ENCODE results near the gene C17orf67. TPM values are rescaled to one million over a fixed set of nuclear protein-coding genes. Genes with fewer than 3 reads are reported as not detected.
"Not testable (repeated sequence)": the region's sequence is repeated elsewhere in the genome, so short reads cannot be mapped to it uniquely, and the experiment has no call there.

Gene C17orf67
- total RNA-seq, 1 donor from 2014 or later = 1.9 TPM

- DNase-seq (ENCODE audit: low spot score) = no peak
- no peak for ATAC-seq
Observed at GRCh38 chr17:56779322-56779721, 54.4 kb downstream of the C17orf67 start.

DNA sequence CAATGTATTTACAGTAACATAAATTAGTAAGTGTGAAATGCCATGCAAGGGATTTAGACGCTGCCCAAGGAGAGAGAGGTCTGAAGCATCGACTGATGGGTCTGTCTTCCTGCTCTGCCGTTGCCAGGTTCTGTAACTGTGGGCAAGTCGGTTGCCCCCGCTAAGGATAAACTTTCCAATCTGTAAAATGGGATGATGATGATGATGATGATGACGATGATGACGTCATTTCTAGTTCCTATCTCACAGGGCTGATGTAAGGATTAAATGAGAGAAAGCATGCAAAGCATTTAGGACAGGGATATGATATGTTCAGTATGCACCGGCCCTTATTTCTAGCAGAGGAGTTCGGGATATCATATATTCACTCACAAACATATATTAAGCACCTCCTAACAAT is 54.8 kb downstream of the C17orf67 start:
- ATAC-seq (no peak), DNase-seq (ENCODE audit: low spot score) (no peak)

DNA sequence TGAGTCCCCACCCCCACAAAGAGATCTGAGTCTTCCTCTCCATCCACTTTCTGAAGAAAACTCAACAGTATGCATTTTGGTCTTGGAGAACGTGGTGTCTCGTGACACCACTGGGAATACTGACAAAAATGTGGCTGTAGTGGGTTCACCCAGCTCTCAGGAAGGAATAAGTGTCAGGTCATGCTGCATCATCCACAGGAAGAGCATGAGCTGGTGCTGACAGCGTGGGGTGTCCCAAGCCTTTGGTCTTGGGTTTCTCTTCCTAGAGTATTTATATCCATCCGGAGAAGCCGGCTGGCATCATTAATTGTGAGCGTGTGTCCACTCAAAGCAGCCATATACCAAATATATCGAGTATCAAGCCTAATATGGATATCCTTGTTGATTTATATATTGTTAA is 55.9 kb downstream of the C17orf67 start:
- ATAC-seq = no peak
- no peak for DNase-seq (ENCODE audit: low spot score)

DNA sequence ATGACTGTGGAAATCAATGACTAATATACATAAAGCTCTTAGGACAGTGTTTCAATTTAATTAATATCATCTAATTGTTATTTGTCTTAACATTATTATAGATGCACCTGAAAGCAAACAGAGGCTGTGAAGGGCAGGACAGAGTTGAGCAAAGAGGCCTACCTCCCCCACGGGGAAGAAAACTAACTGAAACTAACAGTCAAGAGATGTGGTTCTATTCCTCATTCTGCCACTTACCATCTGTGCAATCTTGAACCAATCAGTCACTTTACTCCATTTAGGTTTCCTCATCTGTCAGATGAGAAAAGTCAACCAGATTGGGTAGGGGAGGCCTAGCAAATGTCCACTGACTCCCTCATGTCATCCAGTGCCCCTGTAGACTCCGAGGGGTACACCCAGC is 59.1 kb downstream of the C17orf67 start:
- DNase-seq (ENCODE audit: low spot score) = no peak
- no peak for ATAC-seq

DNA sequence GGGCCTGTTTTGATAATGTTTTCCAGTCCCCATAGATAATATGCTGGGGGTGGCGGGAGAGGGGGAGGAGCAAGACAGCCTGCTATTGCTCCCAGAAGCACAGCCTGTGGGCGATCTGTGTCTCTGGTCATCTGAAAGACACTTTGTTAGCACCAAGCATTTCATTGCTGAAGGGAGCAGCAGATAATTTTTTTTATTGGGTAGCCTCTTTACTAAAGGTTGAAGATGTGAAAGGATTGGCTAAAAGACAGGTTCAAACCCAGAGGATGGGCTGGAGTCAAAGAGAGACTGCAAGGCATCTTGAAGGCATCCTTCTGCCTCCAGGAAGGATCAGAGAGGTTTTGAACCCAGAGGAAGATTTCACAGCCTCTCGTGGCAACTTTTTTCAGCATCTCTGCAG is 60.6 kb downstream of the C17orf67 start:
- no peak for DNase-seq (ENCODE audit: low spot score)
- no peak for ATAC-seq

DNA sequence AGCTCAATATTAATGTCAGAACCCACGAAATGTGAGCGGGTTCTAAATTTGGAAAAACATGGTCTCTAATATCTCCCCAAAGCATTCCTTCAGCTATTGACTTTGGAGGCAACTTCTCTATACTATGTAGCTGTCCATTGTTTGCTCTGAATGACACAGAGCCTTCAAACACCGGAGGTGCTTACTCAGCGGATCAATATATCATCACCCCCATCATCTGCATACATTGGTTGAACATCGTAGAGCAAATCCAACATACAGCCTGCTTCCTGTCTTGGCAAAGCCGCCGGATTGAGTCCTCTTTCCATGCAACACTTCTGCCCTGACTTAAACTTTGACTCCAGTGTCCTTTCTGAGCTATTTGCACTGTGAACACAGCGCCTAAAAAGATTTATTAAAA is 61.3 kb downstream of the C17orf67 start:
- no peak for ATAC-seq
- DNase-seq (ENCODE audit: low spot score) = no peak

DNA sequence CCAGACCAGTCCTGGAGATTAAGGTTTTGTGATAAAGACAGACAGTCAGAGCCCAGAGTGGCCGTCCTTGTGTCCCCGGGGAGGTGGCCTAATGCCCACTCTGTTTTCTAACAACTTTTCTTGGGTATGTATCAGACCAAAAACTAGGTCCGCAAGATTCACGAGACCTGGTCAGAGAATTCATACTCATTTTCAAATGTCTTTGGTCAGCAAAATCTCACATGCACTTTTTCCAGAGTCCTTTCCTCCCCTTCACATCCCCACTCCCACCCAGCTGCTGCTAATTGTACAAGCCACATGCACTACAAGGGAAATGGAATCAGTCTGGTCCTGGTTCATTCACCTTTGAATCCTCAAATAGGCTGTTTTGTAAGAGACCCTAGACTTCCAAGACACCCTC is 61.7 kb downstream of the C17orf67 start:
- ATAC-seq (no peak), DNase-seq (ENCODE audit: low spot score) (no peak)

- DNase-seq (ENCODE audit: low spot score) = no peak
- ATAC-seq = no peak
Observed at GRCh38 chr17:56771563-56771962, 62.2 kb downstream of the C17orf67 start.

- no peak for ATAC-seq
- DNase-seq (ENCODE audit: low spot score) = no peak
Observed at GRCh38 chr17:56770427-56770826, 63.3 kb downstream of the C17orf67 start.

GRCh38 chr17:56765449-56765848 is 68.3 kb downstream of the C17orf67 start:
- no peak for ATAC-seq

GRCh38 chr17:56762988-56763387 is 70.7 kb downstream of the C17orf67 start:
- DNase-seq (ENCODE audit: low spot score) (no peak), ATAC-seq (no peak)

More at GRCh38 chr17:56765449-56765848, 68.3 kb downstream of the C17orf67 start:
- no peak for DNase-seq (ENCODE audit: low spot score)

DNA sequence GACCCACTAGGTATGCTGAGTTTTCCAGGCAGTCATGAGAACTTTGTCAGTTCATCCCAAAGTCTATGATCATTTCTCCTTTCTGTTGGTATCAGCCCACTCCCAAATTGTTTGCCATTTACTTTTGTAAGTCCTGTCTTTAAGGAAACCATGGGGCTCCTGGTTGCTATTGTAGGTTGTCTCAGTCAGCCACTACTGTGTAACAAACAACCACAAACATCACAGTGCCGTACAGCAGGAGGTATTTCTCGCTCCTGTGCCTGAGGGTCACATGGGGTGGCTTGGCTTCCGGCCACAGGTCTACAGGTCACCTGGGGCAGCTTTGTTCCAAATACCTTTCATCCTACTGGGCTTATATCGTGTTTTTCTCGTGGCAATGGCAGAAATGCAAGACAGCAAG is 71.6 kb downstream of the C17orf67 start:
- DNase-seq (ENCODE audit: low spot score) (no peak), ATAC-seq (no peak)

- DNase-seq (ENCODE audit: low spot score) (no peak), ATAC-seq (no peak)
Observed at GRCh38 chr17:56761387-56761786, 72.3 kb downstream of the C17orf67 start.

GRCh38 chr17:56757611-56758010 is 76.1 kb downstream of the C17orf67 start:
- not testable (repeated sequence) for DNase-seq (ENCODE audit: low spot score); ATAC-seq

DNA sequence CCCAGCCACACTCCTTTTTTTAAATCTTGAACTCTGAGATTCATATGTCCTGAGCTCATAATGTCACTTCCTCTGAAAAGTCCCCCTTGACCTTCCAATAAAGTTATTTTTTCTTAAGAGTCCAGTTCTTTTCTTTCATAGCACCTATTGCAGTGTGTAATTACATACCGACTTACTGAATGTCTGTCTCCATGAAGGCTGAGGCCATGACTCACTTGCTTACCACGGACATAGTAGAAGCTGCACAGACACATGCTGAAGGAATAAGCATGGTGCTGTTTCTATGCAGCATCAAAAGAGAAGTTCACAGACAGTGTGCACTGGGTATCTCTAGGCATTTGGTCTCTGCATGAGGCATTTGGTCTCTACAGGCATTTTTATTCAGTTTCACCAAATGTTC is 77.2 kb downstream of the C17orf67 start:
- no peak for DNase-seq (ENCODE audit: low spot score)

GRCh38 chr17:56755310-56755709 is 78.4 kb downstream of the C17orf67 start:
- DNase-seq (ENCODE audit: low spot score) = no peak
- no peak for ATAC-seq

More for the DNA sequence above, 77.2 kb downstream of the C17orf67 start:
- ATAC-seq = no peak

DNA sequence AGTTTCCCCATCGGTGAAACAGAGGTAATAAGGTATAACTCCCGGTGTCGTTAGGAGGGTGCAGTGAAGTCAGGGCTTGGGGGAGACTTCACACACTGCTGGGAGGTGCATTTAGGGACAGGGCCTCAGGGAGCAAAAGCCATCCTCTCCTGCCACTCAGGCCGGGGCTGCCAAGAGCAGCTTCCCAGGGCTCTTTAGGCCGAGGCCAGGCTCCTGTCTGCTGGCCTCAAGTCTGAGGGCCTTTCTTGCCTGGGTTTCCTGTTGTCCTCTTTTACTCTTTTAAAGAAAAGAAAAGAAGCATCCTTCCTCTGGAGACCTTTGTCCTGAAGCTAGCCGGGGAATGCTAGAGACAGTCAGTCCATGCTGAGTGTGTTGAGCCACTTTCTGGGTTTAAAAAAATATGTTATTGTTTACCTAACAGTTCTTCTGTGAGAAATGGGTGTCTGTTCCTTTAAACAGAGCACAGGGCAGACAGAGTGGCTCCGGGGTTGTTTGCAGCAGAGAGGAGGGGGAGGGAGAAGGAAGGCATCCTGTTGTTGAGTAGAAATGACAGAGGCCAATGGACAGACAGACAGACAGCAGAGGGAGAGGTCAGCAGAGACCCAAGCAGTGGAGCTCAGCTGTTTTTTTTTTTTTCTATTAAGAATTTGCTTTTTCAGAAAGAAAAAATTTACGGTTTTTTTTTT is 79.1 kb downstream of the C17orf67 start:
- peak; percentile 59 for ATAC-seq
- no peak for DNase-seq (ENCODE audit: low spot score)

DNA sequence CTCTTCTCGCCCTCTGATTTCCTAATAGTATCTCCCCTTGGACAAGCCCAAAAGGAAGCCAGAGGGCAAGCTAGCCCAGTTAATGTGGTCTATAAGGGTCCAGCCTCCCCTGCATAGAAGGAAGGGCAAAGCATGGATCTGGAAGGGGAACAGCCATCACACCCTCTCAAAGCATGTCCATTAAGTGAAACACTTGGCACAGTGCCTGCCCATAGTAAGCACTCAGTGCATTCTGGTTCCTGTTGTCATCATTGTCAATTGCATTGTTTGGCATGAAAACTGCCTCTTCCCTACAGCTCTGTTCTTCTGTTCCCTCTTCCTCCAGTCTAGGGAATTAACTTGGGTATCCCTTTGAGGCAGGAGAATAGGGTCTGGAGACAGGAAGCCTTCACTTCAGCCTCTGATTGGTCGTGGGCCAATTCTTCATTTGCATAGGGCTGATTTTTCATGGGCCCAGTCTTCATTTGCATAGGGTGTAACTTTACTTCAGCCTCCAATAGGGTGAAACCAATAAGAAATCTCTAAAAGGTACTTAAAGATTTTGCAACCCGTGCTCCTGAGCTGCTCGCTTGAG is 81.4 kb downstream of the C17orf67 start:
- ATAC-seq (peak; percentile 25), DNase-seq (ENCODE audit: low spot score) (no peak)

DNA sequence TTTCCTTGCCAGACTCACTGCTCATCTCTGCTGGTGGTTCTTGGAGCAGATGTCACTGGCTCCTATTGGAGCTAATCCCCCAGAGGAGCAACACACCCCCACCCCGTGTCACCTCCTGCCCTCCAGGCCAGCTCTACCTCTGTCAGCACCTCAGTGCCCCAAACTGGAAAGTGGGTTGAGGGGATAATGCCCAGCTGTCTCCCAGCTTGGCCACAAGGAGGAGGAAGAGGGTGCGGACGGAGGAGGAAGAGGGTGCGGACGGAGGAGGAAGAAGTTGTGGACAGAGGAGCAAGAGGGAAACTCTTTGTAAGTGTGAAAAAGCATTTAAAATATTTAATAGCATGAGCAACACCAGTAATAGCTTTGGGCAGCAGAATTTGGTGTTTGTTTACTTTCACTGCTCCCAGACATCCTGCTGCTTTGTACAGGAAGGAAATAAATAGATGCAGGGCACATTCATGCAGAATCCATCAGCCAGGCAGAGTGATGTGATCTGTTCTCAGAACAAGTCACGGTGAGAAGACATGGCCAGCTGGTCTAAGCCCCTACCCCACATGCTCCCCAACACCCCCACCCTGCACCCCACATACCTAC is 82.5 kb downstream of the C17orf67 start:
- ATAC-seq (peak; percentile 21), DNase-seq (ENCODE audit: low spot score) (no peak)

GRCh38 chr17:56744721-56745120 is 89.0 kb downstream of the C17orf67 start:
- DNase-seq (ENCODE audit: low spot score) = no peak
- ATAC-seq = no peak

- DNase-seq (ENCODE audit: low spot score) (no peak), ATAC-seq (no peak)
Observed at GRCh38 chr17:56742601-56743000, 91.1 kb downstream of the C17orf67 start.
